KBM-7 (cell line): ENCODE results near the gene TOP2B.
A peak's percentile ranks its signal among the peaks of the same experiment; 100 is the strongest.

Experiments used
- DNase-seq: peaks from one replicate; pipeline ENCODE4 v3.0.0-alpha.2; 2015
- in situ Hi-C: fragments of 300-500 bp; cut with MboI; formaldehyde crosslinking; loops from 2 replicates; pipeline ENCODE4 v1.14.3; 2020; ENCODE audit warnings: low sequenced_read_pairs, low pct_unique_long_range_greater_than_20kb, mixed read lengths

The TOP2B gene, protein sequence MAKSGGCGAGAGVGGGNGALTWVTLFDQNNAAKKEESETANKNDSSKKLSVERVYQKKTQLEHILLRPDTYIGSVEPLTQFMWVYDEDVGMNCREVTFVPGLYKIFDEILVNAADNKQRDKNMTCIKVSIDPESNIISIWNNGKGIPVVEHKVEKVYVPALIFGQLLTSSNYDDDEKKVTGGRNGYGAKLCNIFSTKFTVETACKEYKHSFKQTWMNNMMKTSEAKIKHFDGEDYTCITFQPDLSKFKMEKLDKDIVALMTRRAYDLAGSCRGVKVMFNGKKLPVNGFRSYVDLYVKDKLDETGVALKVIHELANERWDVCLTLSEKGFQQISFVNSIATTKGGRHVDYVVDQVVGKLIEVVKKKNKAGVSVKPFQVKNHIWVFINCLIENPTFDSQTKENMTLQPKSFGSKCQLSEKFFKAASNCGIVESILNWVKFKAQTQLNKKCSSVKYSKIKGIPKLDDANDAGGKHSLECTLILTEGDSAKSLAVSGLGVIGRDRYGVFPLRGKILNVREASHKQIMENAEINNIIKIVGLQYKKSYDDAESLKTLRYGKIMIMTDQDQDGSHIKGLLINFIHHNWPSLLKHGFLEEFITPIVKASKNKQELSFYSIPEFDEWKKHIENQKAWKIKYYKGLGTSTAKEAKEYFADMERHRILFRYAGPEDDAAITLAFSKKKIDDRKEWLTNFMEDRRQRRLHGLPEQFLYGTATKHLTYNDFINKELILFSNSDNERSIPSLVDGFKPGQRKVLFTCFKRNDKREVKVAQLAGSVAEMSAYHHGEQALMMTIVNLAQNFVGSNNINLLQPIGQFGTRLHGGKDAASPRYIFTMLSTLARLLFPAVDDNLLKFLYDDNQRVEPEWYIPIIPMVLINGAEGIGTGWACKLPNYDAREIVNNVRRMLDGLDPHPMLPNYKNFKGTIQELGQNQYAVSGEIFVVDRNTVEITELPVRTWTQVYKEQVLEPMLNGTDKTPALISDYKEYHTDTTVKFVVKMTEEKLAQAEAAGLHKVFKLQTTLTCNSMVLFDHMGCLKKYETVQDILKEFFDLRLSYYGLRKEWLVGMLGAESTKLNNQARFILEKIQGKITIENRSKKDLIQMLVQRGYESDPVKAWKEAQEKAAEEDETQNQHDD (N-terminal part only)

GRCh38 chr3:25664812-25665314 is at the start of gene TOP2B:
Gene TOP2B, minus strand, starts transcription at chr3:25664907. Its CDS starts 610 bp downstream, at chr3:25664297.
- peak; percentile 99 for DNase-seq
- in situ Hi-C loops = no loop called here

DNA sequence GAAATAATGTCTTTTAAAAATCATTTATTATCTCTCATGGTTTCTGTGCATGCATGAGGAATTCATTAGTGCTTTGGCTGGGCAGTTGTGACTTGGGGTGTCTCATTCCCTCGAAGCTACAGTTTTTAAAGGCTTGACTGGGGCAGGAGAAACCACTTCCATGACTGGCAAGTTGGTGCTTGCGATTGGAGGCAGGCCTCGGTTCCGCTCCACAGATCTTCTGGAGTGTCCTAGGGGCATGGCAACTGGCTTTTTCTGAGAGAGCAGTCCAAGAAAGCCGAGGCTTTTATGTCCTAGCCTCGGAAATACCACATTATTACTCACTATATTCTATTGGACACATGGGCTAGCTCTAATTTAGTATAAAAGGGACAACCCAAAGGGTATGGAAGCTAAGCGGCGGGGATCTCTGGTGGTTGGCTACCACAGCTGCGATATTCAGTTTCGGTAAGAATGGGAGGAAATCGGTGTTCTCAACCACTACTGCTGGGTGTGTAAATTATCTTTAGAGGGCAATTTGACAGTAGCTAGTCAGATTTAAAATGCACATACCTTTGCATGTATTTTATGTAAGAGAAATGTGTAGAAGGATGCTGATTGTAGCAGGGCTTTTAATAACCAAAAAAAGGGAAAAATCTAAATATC is 48.8 kb upstream of the TOP2B start:
- DNase-seq = no peak
- in situ Hi-C loops = no loop called here

- in situ Hi-C loops = no loop called here
Measured at GRCh38 chr3:25711090-25711489, 46.4 kb upstream of the TOP2B start.

DNA sequence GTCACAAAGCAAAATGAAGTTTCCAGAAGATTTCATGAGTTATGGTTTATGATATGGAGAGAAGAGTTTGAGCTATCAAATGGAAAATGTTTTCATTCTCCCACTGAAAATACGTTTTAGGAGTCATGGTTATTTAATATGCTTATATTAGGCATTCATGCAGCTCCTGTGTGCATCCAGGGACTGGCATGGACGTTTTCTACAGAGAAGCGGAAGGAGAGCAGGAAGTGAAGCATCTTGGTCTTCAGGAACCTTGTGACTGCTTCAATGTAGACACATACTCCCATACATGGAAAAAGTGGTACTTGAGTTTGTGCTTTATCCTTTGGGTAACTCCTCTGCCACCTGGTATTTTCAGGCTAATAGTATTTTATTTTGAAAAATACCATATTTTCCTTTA is 43.3 kb upstream of the TOP2B start:
- DNase-seq = no peak
- in situ Hi-C loops = no loop called here

More at GRCh38 chr3:25711090-25711489, 46.4 kb upstream of the TOP2B start:
- DNase-seq = no peak

DNA sequence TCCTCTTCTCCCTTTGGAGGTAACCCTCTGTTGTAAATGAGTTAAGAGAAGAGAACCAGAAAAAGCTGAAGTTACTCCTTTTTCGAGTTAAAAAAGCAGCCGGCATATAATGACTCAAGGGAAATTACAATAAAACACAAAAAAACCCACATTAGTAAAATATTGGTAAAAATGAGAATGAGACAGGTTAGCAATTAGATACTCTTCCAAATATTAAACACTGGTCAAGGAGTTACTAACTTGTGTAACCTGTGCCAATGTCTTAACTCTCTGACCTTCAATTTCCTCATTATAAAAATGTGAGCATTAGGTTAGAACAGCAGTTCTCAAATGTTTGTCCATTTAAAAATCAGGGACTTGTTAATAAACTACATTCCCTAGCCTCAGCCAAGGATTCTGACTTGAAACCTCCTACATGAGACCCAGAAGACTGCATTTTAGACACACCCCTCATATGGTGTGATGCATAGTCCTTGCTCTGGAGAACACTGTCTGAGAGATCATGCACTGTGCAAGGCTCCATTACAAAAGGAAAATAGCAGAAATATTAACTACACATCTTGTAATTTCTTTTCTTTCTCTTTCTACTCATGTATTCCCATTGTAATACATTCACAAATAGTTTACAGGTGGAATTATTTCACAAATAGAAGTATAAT is 42.7 kb upstream of the TOP2B start:
- in situ Hi-C loops = no loop called here
- DNase-seq = no peak

DNA sequence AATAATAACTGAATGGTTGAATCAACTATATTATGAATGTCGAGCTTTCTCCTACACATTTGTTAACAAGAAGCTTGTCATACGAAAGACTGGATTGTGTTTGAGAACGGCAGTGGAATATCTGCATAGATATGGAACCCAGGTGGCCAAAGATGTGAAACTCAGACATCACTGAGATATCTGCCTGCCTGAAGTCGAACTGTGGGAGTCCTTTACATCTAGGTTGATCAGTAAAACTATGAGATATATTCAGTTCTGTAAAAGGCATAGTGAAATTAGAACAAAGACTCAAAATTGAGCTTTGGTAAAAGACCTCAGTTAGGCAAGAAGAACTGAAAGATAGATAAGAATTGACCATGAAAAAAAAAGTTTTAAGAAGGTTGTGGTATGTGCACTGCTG is 41.5 kb upstream of the TOP2B start:
- no peak for DNase-seq
- in situ Hi-C loops = no loop called here

- DNase-seq = no peak
- in situ Hi-C loops = no loop called here
Measured at GRCh38 chr3:25697553-25697952, 32.8 kb upstream of the TOP2B start.

DNA sequence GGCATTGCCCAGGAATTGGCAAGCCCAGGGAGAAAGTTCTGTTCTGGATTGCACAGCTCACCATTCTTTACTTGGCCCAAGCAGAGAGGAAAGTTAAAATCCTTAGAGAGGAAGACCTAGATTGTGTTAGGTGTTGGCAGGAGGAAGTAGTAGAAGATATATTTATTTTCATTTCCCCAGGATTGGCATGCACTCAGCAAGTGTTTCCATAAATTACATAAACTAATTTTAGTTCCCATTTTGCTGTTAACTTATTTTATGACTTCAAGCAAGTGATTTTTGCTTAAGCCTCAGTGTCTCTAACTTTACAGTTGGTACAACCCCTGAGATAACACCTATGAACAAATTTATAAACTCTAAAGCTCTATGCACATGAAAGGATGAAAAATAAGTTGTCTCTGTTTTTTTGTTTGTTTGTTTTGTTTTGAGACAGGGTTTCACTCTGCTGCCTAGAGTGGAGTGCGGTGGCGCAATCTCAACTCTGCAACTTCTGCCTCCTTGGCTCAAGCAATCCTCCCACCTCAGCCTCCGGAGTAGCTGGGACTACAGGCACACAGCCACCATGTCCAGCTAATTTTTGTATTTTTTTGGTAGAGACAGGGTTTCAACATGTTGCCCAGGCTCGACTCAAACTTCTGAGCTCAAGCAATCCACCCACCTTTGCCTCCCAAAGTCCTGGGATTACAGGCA is 31.2 kb upstream of the TOP2B start:
- in situ Hi-C loops = no loop called here
- peak; percentile 17 for DNase-seq

GRCh38 chr3:25693238-25693637 is 28.5 kb upstream of the TOP2B start:
- DNase-seq = no peak
- in situ Hi-C loops = no loop called here

DNA sequence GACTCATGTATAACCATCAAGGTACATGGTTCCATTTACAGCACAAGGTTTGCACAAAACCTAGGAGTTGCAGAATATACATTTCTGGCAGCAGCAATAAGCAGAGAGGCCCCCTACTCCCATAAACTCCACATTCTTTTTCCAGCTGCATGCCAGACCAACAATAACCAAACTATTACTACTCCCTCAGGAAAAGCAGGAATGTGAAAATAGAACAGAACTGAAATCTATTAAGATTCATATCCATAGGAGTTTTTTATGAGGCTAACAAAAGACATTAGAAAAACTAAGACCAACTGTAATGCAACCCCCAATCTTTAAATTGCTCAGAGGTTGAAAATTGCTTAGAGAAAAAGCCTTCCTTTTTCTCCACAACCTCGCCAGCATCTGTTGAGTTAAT is 27.6 kb upstream of the TOP2B start:
- no peak for DNase-seq
- in situ Hi-C loops = no loop called here

DNA sequence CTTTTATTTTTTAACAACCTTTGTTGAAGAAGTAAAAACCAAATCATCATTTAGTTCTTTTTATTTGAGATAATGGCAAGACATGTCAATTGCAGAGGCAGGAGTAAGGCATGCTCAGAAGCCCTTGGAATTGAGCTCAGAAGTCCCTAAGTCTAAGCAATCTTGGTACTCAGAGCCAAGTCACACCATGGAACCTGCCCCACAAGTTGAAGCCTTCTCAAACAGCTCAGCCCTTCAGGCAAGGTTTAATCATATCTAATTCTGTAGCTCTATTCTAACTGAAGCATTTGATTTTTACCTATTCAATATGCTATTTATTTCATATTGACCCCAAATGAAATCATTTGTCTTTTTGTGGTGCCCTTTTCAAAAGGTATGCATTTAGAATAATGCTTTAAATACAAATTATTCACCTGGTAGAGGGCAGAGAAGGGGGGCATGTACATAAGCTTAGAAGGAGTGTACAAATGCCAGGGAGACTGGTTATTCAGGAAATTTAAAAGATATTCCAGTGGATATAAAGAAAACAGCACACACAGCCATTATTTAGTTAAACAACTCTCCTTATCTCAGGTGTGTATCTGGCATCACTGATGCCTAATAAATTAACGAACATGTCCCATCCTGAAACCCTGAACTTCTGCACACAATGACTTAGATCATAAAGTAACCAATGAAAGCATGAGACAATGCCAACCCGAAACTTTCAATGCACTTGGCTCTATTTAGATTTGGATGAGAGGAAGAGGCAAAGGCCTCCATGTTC is 26.2 kb upstream of the TOP2B start:
- in situ Hi-C loops = no loop called here
- no peak for DNase-seq

- in situ Hi-C loops = no loop called here
- DNase-seq = peak; percentile 54
Measured at GRCh38 chr3:25689226-25689625, 24.5 kb upstream of the TOP2B start.

DNA sequence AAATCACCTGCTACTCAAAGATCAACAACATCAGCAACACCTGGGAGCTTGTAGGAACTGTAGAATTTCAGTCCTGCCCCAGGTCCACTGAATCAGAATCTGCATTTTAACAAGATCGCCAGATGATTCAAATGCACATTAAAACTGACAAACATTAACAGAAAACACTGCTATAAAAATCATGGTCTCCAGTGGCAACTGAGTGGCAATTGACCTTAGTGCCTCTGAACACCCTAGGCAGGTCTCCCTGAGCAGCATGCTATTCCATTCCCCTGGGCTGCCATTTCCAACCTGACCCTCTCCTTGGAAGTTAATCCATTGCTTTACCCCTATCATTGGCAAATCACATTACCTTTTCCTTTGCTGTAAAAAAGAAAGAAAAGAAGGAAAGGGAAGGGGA is 23.0 kb upstream of the TOP2B start:
- no peak for DNase-seq
- in situ Hi-C loops = no loop called here

DNA sequence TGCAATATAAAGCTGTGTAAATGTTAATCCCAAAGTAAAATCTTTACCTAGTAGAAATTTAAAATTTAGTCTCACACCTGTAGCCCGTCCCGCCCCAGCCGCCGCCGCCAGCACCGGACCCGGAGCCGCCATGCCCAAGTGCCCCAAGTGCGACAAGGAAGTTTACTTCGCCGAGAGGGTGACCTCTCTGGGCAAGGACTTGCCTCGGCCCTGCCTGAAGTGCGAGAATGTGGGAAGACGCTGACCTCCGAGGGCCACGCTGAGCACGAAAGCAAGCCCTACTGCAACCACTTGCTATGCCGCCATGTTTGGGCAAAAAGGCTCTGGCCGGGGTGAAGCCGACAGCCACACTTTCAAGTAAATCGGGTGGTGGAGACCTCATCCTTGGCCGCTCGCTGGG is 22.1 kb upstream of the TOP2B start:
- in situ Hi-C loops = no loop called here
- no peak for DNase-seq

GRCh38 chr3:25683882-25684281 is 19.2 kb upstream of the TOP2B start:
- in situ Hi-C loops = no loop called here
- DNase-seq = no peak

GRCh38 chr3:25683410-25683809 is 18.7 kb upstream of the TOP2B start:
- in situ Hi-C loops = no loop called here
- DNase-seq = no peak

- in situ Hi-C loops = no loop called here
- DNase-seq = no peak
Measured at GRCh38 chr3:25679642-25680302, 15.1 kb upstream of the TOP2B start.
